Measurements from ENCODE around the gene SAT1.
"Not testable (repeated sequence)": the region's sequence is repeated elsewhere in the genome, so short reads cannot be mapped to it uniquely, and the experiment has no call there.

SAT1 gene

DNA sequence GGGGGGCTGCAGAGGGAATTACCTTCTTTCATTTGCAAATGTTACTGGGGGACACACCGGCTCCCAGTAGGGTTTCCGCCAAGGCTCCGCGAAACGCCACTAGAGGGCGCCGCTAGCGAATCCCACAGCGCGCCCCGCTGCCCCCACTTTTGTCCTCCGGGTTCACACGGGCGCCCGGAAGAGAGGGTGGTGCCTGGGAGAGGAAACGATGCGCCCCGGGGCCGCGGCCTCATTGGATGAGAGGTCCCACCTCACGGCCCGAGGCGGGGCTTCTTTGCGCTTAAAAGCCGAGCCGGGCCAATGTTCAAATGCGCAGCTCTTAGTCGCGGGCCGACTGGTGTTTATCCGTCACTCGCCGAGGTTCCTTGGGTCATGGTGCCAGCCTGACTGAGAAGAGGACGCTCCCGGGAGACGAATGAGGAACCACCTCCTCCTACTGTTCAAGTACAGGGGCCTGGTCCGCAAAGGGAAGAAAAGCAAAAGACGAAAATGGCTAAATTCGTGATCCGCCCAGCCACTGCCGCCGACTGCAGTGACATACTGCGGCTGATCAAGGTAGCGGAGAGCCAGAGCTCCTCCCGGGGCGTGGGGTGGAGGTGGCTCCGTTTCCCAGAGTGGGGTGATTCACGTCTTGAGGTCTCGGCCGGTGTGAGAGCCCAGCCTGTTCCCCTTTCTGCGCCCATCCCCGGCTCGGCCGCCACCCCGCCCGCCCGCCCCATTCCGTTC lies at the start of gene SAT1:
Gene SAT1, plus strand, starts transcription at position 311 of the 726 bp plus-strand sequence. Its CDS starts 179 bp downstream, at position 490.
- DNase-seq (ENCODE audit: low read depth, low spot score) = peak; percentile 45

DNA sequence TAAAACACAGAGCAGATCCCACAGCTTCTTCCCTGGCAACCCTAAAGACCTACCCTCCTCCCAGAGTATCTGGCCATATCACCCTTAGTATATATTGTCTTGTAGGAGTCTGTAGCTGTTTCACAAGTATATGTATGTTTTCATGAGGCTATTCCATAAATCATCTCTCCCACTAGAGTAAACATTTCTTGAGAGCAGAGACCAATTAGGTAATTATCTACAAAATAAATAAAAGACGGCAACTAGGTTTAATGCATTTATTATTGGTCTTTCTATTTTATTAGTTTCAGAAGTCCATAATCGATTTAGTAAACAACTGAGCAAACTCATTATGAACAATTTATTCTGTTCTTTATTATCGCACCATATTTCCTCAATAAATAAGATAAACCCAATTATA lies 46.9 kb upstream of the SAT1 start:
- no peak for DNase-seq (ENCODE audit: low read depth, low spot score)

DNA sequence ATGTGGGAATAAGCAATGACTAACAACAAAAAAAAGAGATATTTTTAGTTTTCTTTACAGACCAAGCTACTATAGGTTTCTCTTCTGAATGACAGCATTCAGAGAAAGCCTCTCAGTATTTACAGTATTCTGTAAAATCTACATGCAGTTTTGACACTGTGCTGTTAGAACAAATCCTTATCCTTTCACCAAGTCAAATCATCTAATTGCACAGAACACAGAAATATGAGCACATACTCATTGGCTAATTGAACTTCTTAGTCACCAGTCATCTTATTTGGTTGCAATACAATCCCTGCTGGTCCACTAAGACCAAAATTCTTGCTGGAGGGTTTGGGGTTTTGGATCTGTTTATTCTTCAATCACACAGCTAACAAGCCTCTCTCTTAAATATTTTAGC lies 45.6 kb upstream of the SAT1 start:
- no peak for DNase-seq (ENCODE audit: low read depth, low spot score)

DNA sequence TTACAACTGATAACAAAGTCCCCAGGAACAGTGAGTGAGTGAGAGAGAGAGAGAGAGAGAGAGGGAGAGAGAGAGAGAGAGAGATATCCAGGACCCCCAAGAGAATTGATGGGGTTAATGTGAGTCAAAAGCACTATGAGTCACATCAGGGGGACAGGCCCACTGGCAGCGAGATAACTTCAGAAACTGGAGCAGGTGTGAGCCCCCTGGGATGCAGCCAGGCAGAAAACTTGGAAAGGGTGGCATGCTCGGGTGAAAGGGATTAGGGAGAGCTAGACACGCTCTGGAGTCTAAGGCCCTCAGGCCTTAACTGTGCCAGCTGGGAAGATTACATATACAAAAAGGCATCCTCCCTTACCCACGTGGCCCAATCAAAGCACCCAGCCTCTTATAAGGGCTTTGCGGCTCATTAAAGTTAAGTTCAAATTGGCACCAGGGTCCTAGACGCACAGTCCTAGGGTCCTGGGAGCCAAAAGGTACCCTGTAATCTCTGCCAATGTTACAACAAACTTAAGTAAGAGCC lies 40.7 kb upstream of the SAT1 start:
- no peak for DNase-seq (ENCODE audit: low read depth, low spot score)

DNA sequence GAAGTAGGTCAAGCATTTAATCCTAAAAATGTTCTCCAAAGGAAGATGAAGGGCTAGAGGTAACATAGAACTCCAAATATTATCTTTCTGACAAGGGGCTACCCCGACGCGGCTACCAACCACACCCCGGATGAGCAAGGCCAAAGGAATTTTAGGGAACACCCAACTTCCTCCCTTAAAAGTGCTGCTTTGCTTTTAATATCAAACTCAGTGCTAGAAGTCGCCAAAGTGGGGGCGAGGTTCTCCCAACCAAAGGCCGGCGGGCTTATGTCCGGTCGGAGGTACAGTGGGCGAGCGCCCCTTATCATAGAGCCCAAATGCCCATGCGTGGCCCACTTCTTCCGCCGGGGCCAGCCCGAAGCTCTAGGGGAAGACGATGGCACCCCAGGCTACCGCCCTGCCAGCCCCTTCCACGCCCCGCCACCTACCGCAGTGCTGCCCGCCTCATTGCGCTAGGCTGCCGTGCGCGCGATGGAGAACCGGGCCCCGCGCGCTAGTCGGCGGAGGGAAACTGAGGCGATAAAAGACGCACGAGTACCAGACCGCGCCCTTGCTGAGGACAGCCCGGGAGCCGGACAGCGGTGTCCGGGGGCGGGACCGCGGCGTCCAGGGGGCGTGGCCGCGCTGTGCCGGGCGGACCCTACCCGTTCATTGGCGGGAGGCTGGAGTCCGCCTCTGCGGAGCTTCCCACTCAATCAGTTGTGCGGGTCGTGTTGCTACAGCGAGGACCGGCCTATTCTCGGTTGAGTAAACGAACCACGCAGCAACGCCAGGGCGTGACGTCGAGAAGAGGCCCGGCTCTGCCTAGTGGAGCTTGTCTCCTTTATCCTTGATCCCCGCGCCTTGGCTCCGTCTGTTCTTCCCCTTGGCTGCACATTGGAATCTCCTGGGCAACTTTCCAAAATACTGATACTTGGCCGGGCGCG lies 40.0 kb upstream of the SAT1 start, which contains the start of gene ACOT9:
Gene ACOT9, minus strand, starts transcription at position 580 of the 926 bp plus-strand sequence. Its CDS starts 132 bp downstream, at position 448.
- peak; percentile 47 for DNase-seq (ENCODE audit: low read depth, low spot score)

DNA sequence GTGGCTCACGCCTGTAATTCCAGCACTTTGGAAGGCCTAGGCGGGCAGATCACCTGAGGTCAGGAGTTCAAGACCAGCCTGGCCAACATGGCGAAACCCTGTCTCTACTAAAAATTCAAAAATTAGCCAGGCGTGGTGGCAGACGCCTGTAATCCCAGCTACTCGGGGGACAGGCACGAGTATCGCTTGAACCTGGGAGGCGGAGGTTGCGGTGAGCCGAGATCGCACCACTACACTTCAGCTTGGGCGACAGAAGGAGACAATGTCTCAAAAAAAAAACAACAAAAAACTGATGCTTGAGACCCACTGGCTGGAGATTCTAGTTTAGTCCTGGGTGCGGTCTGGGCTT lies 39.4 kb upstream of the SAT1 start:
- DNase-seq (ENCODE audit: low read depth, low spot score) = not testable (repeated sequence)

DNA sequence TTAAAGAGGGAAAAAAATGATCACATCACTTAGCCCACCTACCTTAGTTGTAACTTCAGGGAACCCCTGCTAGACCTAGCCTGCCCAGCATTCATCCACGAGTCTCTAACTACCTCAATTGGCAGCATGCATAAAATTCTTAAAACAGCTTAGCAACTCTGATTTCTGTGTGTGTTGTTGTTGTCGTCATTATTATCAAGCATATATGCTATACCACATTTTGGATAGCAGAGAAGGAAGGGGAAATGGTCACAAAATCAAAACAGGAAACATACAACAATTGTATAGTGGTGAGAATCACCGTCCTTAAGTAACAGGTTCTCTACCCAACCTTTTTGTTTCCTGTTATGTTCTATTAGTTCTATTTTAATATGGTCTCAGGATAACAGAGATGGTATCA lies 37.2 kb upstream of the SAT1 start:
- no peak for DNase-seq (ENCODE audit: low read depth, low spot score)

DNA sequence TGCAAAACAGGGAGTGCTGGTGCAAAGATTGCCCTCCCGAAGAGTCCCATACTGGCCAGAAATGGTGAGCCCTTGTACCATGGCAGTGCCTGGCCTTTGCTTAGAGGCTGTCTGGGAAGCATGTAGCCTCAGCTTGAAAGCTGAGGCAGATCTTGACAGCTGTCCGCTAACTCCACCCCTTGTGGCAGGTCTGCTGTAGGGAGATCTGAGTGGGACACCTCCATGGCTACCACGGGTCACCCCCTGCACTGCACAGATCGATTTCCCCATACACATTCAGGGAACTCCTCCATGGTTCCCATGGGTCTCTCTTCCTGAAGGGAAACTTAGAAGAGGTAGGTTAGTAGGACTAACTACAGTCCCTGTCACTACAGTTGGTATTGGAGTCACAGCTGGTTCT lies 33.8 kb upstream of the SAT1 start:
- DNase-seq (ENCODE audit: low read depth, low spot score) = no peak

DNA sequence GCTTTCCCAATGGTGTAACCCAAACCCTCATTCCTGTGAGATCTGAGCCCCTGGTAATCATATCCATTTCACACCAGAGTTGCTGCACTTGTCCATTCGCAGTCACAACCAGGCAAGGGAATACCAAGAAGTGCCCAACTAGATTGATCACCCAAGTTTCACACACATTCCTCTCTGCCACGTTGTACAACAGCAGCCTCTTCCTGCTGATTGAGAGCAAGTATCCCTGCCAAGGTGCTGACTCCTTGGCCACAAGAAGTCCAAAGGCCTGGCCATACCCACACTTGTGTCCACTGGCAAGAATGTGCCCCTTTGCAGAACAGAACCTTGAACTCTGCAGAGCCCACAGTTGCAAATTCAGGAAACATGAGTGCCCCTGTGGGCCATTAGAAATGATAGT lies 33.4 kb upstream of the SAT1 start:
- no peak for DNase-seq (ENCODE audit: low read depth, low spot score)

DNA sequence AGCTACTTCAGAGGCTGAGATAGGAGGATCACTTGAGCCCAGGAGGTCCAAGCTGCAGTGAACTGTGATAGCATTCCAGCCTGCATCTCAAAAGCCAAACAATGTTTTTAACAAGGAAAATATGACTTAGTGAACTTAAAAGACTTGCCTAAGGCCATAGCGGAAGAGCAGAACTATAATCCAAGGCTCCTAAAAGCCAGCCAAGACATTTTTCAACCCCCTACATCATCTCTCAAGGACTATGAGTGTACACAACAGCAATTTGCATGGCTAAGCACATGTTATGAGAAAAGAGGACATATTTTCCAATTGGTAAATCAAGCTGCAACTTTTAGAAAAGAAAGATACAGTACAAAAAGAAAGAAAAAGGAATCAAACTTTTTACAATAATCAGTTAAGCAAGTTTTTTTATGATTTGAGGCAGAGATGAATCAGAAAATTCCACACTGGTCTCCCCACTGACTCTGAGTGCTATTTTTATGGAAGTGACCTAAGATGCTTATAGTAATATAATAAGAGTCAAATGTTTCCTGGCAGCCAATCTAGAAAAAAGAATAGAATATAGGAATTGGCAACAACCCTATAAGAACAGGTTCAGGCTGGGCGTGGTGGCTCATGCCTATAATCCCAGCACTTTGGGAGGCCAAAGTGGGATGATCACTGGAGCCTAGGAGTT lies 30.1 kb upstream of the SAT1 start:
- no peak for DNase-seq (ENCODE audit: low read depth, low spot score)

DNA sequence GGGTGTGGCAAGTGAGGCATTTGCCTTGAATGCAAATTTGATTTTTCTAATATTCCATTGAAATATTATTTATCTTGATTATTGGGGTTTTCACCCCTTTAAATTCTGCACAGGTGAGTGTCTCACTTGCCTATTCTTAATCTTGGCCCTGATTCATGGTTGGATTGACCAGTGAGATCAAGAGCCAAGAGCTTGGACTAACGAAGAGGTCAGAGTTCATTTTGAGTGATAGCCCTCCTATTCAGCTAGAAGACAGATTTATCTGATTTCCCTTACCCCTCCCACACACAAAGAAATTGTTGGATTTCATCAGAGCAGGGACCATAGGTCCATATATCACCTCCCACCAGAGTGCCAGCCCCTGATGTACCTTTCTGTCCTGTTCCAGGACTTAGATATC lies 28.3 kb upstream of the SAT1 start:
- DNase-seq (ENCODE audit: low read depth, low spot score) = no peak

DNA sequence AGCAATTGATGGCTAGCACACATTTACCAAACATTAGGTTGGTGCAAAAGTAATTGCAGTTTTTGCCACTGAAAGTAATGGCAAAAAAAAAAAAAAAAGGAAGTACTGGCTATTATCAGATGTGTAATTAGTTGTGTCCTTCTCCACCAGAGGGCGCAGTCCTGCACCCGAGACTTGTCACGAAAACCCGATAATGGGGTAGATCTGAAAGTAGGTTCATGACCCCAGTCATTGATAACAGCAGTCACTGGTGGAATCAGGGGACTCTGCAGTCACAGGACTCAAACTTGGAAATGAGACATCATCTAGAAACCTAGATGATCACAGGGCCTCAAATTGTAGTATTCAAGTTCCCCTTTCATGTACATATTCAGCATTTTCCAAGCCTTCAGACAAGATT lies 26.8 kb upstream of the SAT1 start:
- DNase-seq (ENCODE audit: low read depth, low spot score) = no peak

DNA sequence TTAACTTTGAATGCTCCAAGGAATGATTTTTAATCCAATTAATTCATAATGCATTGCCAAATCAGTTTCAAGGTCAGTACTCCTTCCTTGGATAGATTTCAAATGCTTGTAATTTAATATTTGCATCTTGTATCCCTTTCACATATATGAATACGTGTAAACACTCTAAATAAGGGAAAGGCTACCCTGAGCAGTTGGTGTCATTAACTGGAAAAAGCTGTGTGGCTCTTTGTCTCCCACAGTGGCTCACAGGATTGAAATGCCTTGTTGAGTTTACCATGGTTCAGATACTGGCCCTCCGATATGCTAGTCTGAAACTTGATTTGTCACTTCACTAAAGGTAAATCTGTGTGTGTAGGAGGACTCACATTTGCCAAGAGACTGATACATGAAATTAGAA lies 23.2 kb upstream of the SAT1 start:
- DNase-seq (ENCODE audit: low read depth, low spot score) = no peak

DNA sequence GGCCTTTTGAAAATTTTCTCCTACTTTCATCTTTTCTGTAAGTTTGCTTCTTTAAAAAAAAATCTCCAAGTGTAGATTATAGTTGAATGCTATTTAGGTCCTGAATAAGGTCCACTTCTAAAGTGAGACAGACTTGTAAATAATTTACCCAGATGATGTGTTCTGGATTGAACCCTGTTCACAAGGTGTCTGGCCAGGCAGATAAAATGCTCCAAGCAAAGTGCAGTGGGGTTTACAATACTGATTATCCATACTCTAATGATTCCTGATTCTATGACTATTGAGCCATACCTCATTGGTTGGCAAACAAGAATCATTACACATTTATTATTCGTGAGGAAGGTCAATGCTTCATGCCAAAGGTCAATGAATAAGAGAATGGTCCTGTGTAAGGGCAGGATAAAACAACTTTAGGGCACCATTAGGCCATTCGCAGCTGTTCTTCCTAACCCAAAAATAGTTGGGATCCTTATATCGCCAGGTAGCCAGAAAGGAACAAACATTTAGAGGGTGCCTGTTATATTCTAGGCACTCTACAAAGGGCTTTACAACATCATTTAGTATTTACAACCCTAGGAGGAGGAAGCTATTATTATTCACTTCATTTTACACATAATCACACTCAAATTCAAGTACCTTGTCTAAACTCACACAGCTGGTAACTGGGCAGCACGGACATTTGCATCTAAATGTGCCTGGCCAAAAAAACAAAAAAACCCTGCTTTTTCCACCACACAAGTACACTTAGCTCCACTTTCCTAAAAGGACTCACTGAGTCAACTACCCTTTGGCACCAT lies 18.6 kb upstream of the SAT1 start:
- no peak for DNase-seq (ENCODE audit: low read depth, low spot score)

DNA sequence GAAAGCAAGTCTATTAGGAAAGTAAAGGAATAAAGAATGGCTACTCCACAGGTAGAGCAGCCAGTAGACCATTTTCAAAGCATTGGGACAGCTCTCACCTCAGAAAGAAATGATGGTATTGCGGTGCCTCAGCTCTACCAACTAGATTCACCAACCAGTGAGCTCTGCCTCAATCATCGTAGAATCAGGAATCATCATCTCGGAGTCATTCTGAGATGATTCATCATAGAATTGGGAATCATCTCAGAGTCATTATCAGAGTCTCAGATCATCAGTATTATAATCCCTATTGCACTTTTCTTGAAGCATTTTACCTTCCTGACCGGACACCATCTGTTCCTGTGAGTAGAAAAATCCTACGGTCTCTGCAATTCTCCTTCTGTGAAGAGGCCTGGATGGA lies 17.5 kb upstream of the SAT1 start:
- no peak for DNase-seq (ENCODE audit: low read depth, low spot score)

DNA sequence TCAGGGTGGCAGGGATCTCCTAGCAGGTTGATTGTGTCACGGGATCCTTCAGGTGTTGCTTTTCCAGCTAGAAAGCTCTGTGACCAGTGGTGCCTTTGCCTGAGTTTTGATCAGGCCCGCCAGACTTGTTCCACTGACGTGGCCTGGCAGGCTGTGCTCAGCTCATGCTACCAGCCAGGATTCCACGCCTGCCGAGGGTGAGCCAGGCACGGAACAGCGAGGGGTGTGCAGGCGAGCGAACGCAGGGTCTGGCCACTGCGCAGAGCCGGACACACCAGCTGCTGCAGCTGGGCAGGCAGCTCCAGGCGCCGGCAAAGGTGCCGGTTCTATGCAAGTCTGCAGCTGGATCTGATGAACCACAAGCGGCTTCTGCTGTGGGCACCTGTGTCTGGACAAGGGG lies 17.1 kb upstream of the SAT1 start:
- DNase-seq (ENCODE audit: low read depth, low spot score) = no peak

DNA sequence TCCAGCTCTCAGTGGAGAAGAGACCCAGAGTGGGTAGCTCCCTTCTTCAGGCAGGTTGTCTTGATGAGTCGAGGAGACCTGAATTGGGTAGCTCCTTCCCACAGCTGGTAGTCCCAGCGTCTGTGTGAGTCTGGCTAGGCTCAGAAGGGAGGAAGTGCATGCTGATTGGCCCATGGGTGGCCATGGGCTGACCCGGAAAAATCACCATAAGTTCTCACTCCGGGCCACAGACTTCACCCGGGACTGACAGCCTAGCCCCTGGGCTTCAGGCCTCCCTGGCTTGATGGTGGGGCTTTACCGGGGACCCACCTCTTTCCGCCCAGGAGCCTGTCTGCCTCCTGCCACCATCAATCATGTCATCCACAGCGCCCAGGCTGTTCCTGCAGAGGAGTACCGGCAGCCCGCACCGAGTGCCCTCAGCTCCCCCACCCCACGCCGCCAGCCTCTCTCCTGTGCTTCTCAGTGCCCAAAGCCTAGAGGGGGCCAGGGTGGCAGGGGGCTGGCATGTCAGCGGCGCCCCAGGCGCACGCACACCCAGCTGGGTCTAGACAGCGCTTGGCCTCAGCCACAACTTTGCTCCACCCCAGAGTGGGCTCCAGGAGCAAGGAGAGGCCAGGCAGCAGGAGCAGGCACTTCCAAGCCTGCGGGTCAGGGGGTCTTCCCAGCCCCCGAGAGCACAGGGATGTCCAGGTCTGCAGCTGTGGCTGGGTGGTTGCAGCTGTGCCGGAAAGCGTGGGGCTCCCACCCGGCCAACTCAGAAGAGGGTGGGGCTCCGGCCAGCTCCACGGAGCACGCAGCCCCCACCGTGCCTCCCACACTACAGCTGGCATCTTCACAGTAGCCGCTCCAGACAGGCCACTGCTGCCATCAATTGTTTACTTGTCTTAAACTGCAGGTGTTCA lies 16.1 kb upstream of the SAT1 start:
- no peak for DNase-seq (ENCODE audit: low read depth, low spot score)

DNA sequence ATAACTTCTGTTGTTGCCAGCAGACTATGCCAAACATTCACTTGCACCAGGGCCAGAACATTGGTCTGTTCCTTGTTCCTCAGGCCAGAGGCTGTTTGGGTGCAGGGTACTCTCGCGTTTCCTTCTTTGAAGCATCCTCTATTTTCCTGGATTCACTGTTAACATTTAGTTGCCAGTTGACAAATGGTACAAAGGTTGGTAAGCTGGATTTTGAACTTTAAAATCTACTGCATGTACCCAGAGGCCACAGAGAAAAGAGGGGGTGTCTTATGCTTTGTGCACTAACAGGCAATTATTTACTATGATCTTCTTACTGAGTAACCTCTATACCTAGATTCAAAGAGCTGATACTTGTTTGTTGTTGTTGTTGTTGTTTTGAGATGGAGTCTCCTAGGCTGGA lies 12.8 kb upstream of the SAT1 start:
- DNase-seq (ENCODE audit: low read depth, low spot score) = no peak

DNA sequence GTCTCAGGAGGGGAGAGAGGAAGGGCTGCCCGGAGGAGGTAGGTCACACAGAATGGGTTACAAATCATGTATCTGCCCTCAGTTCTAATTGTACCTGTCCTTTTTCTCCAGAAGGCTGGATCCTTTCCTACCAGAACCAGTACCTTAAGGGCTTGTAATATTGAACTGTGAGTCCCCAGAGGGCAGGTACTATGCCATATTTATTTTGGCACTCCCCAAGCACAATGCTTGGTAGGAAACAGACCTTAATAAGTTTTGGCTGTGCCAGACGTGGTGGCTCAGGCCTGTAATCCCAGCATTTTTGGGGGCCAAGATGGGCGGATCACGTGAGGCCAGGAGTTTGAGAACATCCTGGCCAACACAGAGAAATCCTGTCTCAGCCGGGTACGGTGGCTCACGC lies 11.9 kb upstream of the SAT1 start:
- not testable (repeated sequence) for DNase-seq (ENCODE audit: low read depth, low spot score)

DNA sequence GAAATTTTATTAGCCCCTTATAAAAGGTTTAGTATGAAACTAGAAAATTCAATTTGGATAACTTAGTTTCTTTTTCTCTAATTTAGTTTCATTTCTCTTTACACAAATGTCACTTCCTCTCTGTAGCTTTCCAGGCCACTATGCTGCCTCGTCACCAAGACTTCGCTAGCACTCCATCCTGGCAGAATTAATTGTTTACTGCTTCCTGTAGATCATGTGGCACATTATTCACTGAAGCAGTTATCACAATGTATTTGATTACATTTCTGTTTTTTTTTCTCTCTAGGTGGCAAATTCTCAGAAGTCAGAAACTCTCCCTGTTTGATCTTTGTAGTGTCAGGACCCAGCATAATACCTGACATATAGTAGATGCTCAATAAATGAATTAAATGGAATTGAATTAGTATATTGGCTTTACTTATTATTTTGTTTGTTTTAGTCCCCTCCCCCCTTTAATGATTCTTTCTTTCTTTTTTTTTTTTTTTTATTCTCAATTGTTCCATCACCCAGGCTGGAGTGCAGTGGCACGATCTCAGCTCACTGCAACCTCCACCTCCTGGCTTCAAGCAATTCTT lies 9.3 kb upstream of the SAT1 start:
- no peak for DNase-seq (ENCODE audit: low read depth, low spot score)

All from iPS DF 19.7 (cell line).